Fibroblast of lung (primary cell): ENCODE data around the gene ITPR1.

Experiments
- EZH2 ChIP-seq: IDR thresholded peaks from 2 replicates; pipeline ENCODE4 v1.5.1; 2012; ENCODE audit warnings: low read length, control low read depth, mild to moderate bottlenecking; ENCODE audit errors: missing control alignments
- TF ChIP-seq, protein P1 (sequence below), 2 donors: IDR thresholded peaks in 1 of 2; conservative IDR thresholded peaks in 1 of 2; 1 replicate in 1 of 2; 2 replicates in 1 of 2; pipeline ENCODE4 v1.5.1; 2011 to 2012; ENCODE audit warnings: low read length in 2 of 2, control low read depth in 1 of 2, inconsistent platforms in 1 of 2, low read depth in 1 of 2, mild to moderate bottlenecking in 1 of 2

DNA sequence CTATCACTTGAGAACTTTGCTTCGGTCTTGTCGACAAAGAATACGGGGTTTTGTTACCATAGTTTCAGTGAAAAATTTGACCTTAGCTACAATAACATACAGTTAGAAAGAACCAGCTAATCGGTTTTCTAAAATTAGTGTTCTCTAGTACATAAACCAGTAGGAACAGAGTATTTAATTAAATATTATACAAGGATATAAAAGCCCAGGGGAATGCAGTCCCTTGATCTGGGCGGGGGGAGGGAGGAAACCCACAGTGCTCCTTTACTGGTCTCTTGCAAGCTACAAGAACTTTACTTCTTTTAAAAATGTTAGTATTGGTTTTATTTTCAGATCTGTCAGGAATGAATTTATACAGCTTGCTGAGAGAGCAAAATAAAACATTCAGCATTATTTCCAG lies 41.8 kb downstream of the ITPR1 start:
- TF ChIP-seq, protein P1, sequence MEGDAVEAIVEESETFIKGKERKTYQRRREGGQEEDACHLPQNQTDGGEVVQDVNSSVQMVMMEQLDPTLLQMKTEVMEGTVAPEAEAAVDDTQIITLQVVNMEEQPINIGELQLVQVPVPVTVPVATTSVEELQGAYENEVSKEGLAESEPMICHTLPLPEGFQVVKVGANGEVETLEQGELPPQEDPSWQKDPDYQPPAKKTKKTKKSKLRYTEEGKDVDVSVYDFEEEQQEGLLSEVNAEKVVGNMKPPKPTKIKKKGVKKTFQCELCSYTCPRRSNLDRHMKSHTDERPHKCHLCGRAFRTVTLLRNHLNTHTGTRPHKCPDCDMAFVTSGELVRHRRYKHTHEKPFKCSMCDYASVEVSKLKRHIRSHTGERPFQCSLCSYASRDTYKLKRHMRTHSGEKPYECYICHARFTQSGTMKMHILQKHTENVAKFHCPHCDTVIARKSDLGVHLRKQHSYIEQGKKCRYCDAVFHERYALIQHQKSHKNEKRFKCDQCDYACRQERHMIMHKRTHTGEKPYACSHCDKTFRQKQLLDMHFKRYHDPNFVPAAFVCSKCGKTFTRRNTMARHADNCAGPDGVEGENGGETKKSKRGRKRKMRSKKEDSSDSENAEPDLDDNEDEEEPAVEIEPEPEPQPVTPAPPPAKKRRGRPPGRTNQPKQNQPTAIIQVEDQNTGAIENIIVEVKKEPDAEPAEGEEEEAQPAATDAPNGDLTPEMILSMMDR (conservative IDR thresholded peaks at IDR 0.05 in 1 of 2, IDR thresholded peaks at IDR 0.05 in 1 of 2; ENCODE audit: low read depth in 1 of 2, low read length in 2 of 2), result no peak
- no peak for TF ChIP-seq EZH2
